Rectal smooth muscle tissue (tissue), 1 donor: Measurements from ENCODE around the gene NDUFS7.

Source experiments
- H3K27ac ChIP-seq: one replicate; pipeline ENCODE4 v1.7.0; 2013; ENCODE audit warnings: low read depth, low read length, inconsistent platforms
- H3K27me3 ChIP-seq: one replicate; pipeline ENCODE4 v1.7.0; 2013; ENCODE audit warnings: low read length; ENCODE audit not compliant: control insufficient read depth, insufficient read depth
- H3K36me3 ChIP-seq: one replicate; pipeline ENCODE4 v1.7.0; 2013; ENCODE audit warnings: low read length; ENCODE audit not compliant: control insufficient read depth, insufficient read depth
- H3K4me1 ChIP-seq: one replicate; pipeline ENCODE4 v1.7.0; 2013; ENCODE audit warnings: low read length; ENCODE audit not compliant: control insufficient read depth, insufficient read depth
- H3K4me3 ChIP-seq: one replicate; pipeline ENCODE4 v1.7.0; 2013; ENCODE audit warnings: low read length
- H3K9ac ChIP-seq: one replicate; pipeline ENCODE4 v1.7.0; 2013; ENCODE audit warnings: low read length

The NDUFS7 gene

DNA sequence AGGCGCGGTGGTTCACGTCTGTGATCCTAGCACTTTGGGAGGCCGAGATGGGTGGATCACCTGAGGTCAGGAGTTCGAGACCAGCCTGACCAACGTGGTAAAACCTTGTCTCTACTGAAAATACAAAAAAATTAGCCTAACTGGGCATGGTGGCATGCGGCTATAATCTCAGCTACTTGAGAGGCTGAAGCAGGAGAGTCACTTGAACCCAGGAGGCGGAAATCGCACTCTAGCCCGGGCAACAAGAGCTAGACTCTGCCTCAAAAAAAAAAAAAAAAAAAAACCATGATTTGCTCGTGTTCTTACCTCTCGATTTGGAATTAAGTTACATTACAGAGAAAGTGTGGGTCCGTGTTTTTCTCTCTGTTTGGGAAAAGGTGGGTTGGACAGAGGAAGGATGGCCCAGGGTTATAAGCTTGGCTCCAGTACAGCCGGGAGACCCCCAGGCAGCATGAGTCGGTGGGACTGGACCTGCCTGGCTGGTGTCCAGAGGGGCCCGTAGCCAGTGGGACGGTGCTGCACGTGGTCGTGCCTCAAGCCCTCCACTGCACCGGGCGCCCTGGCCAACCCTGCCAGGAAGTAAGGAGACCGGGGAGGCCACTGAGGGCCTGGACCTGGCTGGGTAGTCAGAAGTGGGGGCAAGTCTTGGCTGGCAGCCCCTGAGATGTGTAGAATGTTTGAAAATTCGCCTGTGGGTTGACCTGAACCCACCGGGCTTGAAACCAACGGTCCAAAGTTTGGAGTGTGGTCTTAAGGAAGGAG is 58.2 kb downstream of the NDUFS7 start:
- Histone ChIP-seq H3K36me3 (peaks cover 12% of the 10 kb centered on the region), H3K27me3 (peaks cover 2% of the 10 kb centered on the region), H3K4me1 (peaks cover 8% of the 10 kb centered on the region), H3K4me3 (no peak overlapping the region), H3K27ac (no peak overlapping the region), H3K9ac (no peak overlapping the region)
